A204.1 (cell line): ENCODE data around the gene SLC31A2.

Experiments used
- FAIRE-seq: peaks from 2 replicates; lab custom pipeline; 2012; peaks lifted over from hg19 to GRCh38; lab: Jason Lieb, UNC

Gene SLC31A2

DNA sequence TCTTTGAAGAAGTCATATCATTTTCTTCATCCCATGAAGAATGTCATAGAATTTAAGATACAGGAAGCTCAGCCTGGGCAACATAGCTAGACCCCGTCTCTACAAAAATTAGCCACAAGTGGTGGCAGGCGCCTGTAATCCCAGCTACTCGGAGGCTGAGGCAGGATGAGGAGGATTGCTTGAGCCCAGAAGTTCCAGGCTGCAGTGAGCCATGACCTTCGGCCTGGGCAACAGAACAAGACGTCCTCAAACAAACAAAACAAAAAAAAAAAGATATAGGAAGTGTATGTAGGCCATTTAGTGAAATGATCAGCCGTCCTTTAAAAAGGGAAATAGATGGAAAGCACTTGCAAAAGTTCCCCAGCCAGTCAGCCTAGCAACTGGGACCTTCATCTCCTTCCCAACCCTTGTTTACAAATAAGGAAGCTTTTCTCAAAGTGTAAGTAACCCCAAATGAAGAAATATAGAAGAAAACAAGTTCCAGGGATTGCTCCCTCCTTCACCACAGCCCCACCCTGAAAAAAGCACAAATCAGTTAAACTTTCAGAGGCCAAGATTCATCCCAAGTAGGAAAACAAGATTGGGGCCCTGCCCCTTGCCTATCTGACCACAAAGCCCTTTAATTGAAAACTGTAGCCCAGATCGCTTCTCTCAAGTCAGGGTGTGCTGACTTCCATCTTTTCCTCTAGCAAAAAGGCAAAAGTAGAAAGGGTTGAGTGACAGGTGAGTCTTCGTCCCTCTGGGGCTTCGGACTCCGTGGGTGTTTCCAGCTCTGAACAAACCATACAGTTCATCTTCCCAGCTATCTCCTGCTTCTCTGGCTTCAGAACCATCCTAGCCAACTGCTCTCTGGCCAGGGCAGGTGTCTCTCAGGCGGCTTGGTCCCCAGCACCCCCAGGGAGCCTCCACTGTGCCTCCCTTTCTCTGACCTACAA is 1.2 kb downstream of the SLC31A2 start:
- FAIRE-seq, result no peak

DNA sequence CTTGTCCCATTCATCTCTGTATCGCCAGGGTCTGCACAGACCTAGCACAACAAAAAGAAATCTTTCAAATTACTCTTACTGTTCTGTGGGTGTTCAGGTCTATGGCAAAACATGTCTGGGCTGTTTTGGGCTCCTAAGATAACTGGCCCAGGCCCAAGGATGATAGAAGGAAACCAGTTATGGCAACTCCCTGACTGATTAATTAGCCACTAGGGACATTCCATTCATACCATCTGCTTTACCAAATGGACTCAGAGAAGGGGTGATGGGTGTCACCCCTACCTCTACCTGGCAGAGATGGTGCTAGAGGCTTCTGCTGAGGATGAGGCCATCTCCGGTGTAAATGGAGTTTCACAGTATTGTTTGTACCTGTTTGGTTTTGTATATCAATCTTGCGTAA is 1.9 kb downstream of the SLC31A2 start:
- no peak for FAIRE-seq

DNA sequence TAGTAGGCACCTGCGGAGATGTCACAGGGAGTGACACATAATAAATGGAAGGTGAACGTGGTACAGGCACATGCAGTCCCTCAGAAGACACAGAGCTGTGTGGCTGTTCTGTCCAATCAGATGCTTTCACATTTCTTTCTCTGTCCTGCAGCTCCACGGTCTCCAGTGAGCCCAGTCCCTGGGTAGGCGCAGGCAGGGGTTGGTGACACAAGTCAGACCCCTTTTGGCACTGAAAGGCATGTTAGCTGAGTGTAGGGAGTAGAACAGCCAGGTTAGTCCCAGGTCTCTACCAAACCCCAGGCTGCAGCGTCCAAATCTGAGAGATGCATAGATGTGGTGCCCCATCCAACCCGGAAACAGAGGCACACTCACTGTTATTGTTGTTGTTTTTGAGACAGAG is 2.8 kb downstream of the SLC31A2 start:
- FAIRE-seq, result no peak

DNA sequence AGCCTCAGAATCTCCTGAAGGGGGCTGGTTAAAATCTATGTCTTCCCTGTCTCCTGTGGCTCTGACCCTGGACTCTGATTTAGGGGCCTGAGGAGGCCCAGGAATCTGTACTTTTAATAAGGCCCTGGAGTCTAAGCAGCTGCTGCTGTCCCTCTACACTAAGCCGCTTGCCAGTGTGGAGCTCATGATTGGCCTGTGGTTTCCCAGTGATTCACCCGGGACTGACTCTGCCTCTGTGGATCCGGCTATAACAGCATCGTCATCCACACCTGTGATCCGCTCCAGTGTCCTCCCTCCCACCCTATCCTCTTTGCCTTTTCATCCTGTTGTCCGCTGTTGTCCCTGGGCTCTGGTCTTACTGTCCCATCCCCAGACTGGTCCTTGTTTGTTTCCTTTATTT is 3.7 kb downstream of the SLC31A2 start:
- no peak for FAIRE-seq

DNA sequence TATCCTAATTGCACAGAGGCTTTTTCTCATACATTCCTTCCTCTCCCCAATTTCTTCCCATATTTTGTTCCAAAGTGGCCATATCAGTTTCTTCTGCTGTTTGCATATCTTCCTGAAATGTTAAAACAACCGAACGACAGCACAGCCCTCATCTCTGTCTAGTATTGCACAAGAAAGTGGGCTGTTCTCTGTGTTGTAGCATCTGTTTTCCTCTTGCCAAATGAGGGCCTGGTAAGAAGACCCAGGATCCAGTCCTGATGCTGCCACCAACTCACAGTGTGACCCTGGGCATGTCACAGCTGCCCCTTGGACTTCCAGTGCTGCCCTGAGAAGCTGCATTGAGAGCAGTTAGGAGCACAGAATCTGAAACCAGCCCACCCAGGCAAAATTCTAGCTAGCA is 4.1 kb downstream of the SLC31A2 start:
- no peak for FAIRE-seq

DNA sequence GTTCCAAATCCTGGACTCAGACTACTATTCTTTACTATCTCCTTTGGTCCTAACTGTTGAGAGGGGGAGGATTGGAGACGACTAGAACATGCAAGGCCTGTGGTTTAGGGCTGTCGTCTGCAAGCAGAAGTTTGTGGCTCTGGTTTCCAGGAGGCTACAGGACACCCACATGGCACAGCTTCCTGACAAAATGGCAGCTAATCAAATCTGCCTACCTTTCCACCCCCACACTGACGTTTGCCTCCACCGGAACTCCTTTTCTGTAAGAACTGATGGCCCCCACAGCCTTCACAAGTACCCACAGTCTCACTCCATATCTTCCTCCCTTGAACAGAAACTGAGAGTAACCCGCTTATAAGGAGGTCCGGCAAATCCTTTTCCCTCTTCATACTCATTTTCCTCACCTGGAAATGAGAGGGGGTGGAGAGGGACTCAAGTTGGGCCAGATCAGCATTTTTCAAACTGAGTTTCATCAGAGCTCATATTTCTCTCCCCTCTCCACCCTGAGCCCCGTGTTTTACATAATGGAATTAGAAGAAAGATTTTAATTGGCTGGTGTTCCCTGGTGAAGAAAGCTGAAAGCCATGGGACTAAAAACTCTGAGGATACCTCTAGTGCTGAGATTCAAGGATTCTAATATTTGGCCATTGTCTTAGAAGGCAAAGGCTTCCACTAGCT is 5.2 kb downstream of the SLC31A2 start:
- FAIRE-seq, result no peak

DNA sequence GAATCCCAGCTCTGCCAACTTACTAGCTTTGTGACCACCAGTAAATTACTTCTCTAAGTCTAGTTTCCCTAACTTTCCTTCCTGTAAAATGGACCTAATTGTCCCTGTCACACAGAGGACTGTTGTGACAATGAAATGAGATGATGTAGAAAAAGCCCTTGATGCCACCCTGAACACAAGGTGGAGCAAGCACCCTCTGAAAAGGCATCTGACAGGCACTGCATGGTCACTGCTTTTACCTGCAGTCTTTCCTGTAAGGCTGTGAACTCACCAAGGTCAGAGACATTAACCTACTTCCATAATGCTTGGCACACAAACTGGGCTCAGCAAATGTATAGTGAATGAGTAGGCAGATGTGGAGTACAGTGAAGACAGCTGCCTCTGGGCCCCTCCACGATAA is 6.1 kb downstream of the SLC31A2 start:
- no peak for FAIRE-seq

DNA sequence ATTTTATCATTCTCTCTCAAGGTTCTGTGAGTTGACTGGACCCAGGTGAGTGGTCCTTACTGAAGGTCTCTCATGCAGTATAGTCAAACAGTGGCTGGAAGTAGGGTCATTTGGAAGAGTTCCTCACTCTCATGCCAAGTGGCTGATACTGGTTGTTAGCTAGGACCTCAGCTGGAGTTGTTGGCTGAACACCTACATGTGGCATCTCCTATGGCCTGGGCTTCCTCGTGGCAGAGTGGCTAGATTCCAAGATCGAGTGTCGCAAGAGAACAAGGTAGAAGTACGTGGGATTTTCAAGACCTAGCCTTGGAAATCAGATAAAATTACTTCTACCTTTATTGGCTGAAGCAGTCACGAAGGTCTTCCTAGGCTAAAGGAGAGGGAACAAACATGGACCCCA is 7.6 kb downstream of the SLC31A2 start:
- FAIRE-seq, result no peak

DNA sequence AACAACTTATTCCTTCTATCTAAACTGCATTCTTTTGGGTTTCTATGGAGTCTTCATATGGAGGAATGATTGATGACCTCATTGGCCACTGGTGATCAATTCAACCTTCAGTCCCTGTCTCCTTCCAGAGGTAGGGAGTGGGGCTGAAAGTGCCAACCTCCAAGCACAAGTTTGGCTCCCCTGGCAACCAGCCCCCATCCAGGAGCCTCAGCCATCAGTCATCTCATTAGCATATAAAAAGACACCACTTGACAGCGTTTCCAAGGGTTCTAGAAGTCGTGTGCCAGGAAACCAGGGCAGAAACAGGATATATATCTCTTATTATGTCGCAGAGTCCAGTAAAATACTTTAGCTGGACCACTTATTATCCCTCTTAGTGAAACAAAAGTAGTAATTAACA is 9.8 kb downstream of the SLC31A2 start:
- FAIRE-seq, result no peak

DNA sequence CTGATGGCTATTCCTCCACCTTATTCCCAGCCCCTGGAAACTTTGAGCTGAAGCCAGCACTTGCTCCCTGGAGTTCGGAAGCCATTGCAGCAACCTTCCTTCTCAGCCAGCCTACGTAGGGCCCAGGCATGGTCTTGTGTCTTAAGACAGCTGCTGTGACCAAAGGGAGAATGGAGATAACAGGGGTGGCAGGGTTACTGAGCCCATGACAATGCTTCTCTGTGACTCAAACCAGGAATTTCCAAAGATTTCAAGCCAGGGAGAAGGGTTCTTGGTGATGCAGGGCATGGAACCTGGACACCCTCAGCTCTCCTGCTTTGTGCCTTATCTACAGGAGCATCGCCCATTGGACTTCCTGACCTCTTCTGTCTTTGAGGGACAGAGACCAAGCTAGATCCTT is 12.2 kb downstream of the SLC31A2 start:
- no peak for FAIRE-seq

DNA sequence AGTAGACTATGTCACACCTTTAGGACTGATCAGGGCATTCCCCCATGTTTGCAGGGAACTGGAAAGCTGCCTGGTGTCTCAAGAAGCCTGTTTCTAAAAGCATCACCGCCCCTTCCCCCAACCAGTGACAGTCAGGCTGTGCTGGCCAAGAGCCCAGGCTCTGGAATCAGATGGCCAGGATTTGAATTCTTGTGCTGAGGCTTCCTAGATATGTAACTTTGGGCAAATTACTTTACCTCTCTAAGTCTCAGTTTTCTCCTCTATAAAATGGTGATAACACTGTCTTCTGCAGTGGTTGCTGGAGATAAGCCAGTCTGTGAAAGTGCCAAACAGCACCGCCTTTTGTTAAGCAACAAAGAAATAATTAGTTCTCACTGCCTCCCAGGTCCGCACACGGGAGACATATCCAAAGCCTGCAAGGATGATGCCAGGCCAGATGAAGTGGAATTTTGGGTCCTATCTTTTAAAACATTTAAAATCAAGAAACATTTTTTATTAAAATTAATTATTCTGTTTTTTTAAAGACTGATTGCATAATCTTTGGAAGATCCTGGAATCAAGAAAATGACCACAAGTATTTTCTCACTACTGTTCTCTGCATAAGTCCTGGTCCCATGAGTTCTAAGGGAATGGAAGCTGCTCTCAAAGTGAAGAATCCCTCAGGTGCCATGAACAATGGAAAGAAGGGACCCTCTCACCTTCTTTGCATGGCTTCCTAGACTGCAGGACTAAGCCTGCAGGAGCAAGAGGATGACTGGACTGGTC is 13.9 kb downstream of the SLC31A2 start:
- FAIRE-seq, result no peak

DNA sequence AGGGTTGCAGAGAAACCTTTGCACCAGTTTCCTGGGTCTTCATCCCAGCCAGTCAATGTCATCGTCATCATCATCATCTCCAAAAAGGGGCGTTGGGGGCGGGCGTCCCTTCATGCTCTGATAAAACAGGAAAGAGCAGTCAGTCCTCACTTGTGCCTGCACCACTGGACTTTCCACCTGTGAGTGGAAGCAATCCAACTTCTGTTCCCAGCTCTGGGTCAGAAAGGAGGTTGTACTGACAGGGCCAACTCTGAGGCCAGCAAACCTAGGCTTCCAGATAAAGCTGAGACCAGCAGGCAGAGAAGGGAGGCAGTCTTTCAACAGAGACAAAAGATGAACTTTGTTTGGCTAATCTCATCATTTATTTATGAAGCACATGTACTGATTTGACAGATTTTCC is 15.2 kb downstream of the SLC31A2 start:
- FAIRE-seq, result no peak

DNA sequence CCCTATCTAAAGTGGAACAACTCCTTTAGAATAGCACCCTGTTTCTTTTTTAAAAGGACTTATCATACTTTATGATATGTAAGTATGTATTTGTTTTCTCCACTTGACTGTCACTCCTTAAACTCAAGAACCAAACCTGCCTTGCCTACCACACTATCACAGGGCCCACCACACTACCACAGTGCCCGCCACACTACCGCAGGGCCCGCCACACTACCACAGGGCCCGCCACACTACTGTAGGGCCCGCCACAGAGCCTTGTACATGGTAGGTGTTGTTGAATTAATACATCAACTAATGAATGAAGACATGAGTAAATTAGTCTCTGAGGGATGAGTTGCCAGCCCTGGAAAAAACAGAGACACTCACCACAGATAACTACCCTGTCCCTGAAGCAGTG is 18.0 kb downstream of the SLC31A2 start:
- FAIRE-seq, result no peak

DNA sequence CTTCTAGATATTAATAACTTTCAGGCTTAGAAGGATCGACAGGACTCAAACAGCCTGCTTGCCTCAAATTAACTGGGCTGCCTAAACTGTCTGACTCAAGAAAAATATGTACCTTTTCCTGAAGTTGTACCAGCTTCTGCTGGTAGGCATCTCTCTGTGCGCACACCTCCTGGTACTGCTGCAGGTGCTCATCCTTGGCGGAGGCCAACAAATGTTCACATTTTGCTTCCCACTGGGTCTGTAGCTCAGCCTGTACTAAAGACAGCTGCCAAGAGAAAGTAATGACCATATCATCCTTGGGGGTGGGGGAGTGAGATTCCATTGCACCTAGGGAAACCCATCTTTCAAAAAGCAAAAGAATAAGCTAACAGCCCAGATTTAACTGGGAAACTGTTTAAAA is 22.5 kb downstream of the SLC31A2 start:
- no peak for FAIRE-seq

DNA sequence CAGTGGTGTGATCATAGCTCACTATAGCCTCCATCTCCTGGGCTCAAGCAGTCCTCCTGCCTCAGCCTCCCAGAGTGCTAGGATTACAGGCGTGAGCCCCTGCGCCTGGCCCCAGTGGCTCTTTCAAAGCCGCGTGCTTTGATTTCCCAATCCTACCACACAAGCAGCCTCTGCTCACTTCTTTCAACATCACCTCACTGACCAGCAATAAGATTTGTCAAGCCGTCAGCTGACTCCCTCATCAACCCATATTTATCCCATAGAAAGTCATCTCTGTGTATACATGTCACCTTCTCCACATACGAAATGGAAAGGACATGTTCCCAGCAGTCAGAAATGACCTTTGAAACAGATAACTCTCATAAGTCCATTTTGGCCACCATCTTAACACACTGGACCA is 26.0 kb downstream of the SLC31A2 start:
- no peak for FAIRE-seq

DNA sequence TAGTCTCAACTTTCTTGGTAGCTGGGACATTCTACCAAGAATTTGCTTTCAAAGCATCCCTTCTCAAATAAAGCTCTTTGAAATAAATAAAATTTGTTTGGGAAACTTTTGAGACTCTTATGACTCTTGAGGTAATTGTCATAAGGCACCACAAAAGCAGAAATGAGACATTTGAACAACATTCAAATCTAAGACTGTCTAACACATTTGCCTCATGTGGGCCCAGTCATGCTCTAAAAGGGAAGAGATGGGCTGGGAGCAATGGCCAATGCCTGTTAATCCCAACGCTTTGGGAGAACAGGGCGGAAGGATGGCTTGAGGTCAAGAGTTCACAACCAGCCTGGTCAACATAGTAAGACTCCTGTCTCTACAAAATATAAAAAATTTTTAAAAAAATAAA is 26.4 kb downstream of the SLC31A2 start:
- FAIRE-seq, result no peak

DNA sequence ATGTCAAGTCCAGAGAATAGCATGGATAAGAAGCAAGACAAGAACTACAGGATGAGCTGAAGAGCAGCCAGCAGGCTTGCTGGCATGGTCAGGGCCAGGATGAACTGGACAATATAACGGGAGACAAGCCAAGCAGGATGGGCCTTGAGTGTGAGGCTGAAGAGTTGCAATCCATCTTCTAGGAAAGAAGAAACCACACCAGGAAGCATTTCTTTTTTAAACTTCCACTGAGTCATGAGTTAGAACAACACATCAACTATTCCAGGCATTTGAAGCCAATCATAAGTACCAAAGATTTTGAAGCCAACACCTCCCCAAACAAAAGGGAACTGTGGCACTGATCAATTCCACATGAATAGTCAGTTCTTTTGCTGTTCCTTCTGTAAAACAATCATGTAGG is 27.3 kb downstream of the SLC31A2 start:
- no peak for FAIRE-seq

DNA sequence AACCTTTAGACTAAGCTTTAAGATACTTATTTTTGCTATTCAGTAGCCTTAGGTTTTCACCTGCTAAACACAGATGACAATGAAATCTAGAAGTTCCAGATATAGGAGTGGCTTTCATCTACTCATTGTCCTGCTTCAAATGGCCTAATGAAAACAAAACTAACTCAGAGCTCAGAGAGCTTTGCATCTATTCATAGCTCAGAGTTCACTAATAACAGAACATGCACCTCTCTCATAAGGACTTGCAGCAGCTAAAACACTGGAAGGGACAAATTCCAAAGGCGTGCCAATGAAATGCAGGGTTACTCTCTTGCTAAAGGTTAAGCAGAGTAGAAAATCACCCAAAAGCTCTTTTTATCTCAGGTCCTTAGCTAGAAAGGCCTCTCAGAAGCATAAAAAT is 29.0 kb downstream of the SLC31A2 start:
- no peak for FAIRE-seq

DNA sequence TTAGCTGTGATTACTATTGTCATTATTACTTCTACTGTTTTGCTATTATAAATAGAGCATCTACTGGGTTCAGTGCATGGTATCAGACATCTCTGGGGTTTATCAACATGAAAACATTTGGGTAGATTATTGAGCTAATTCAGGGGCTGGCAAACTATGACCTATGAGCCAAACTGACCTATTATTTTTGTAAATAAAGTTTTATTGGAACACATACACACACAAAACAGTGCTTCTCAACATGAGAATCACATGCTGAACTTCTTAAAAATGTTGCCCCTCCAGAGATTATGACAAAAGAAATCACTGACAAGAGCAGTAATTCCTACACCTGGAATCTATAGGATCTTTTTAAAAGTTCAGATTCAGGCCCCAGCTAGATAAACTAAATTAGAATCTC is 30.4 kb downstream of the SLC31A2 start:
- no peak for FAIRE-seq

DNA sequence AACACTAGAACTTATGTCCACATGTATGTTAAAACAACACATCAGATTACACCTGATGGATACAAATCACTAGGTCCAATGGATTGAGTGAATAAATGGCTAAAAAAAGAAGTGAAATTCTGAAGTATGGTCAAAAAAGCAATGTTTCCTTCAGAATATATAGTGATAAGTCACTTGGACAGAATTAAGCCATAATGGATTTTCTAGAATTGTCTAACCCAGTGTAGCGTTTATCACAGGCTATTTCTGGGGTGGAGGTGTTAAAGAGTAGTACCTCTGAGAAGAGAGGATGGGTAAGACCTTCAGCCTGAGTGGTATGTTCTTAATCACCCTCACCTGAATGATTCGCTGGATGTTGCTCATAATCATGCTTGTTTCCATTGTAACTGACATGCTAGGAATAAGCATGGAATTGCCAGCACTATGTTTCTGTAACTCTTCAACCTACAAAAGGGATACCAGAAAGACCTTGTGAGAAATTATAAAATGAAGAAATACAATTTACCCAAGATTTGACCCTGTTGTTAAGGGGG is 33.2 kb downstream of the SLC31A2 start:
- FAIRE-seq, result no peak

DNA sequence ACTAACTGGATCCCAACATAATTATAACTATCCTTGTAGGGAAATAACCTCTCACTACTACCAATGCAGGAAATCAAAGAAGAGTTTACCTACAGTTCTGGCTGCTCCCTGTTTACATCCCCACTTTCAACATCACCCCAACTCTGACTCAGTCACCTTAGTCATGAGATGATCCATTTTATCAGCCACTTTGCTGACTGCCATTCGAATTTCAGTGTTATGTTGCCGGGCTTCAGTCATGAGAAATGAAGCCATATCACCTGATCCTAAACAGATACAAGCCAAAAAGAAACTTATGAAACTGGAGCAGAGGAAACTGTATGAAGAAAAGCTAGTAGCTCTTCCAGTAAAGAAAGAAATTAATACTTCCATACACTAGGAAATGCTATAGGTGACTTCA is 33.7 kb downstream of the SLC31A2 start:
- no peak for FAIRE-seq

DNA sequence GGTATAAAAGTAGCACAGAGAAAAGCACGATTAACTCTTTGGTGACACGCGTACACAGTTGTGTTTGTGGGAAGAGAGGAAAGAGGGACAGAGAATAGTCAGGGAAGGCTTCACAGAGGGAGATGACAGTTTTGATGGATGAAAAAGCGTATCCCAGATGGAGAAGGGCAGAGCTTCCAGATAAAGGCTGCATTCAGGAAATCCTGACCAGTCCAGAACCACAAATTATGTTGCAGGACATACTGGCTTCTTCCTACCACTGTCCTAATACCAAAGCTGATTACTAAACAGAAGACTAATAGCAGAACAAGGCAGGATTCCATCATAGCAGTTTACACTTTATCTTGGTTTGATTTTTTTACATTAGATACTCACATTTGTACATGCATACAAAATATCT is 34.5 kb downstream of the SLC31A2 start:
- FAIRE-seq, result no peak
